Sigmoid colon (tissue), 7 donors: ENCODE results near the gene ACOT12. TPM values are rescaled to one million over a fixed set of nuclear protein-coding genes. Genes with fewer than 3 reads are reported as not detected.

ENCODE experiments used
- DNase-seq: peaks from one replicate; pipeline ENCODE4 v3.0.0-alpha.2; 2019
- H3K27ac ChIP-seq, 4 donors: fragments of 200-600 bp; sonication (generic); one replicate each; pipeline ENCODE4 v1.5.1; 2016 to 2019; ENCODE audit warnings: mild to moderate bottlenecking in 1 of 4
- H3K27me3 ChIP-seq, 3 donors: fragments of 200-600 bp; sonication (generic); one replicate each; pipeline ENCODE4 v1.5.1; 2019; ENCODE audit warnings: mild to moderate bottlenecking in 1 of 3
- H3K36me3 ChIP-seq, 4 donors: fragments of 200-600 bp; sonication (generic); one replicate each; pipeline ENCODE4 v1.5.1; 2016 to 2019
- H3K4me1 ChIP-seq, 4 donors: fragments of 200-600 bp; sonication (generic); one replicate each; pipeline ENCODE4 v1.5.1; 2017 to 2019
- H3K4me3 ChIP-seq, 4 donors: fragments of 200-600 bp; sonication (generic); one replicate each; pipeline ENCODE4 v1.5.1; 2017 to 2019; ENCODE audit warnings: mild to moderate bottlenecking in 2 of 4, moderate library complexity in 1 of 4
- H3K9me3 ChIP-seq, 4 donors: fragments of 200-600 bp in 3 of 4; sonication (generic) in 3 of 4; one replicate each; pipeline versions ENCODE4 v1.5.1 to v1.6.1; 2013 to 2019
- EP300 ChIP-seq, 4 donors: sonication (generic); formaldehyde crosslinking; IDR thresholded peaks; one replicate each; pipeline ENCODE4 v1.6.1; 2017; ENCODE audit warnings: antibody characterized with exemption in 4 of 4
- POLR2A ChIP-seq, 2 donors: fragments of 450-650 bp; IDR thresholded peaks; one replicate each; pipeline ENCODE4 v1.6.1; 2016; ENCODE audit warnings: antibody characterized with exemption in 2 of 2, mild to moderate bottlenecking in 2 of 2, moderate library complexity in 2 of 2
- POLR2AphosphoS5 ChIP-seq, 4 donors: sonication (generic); formaldehyde crosslinking; IDR thresholded peaks; one replicate each; pipeline ENCODE4 v1.6.1; 2017; ENCODE audit warnings: antibody characterized with exemption in 4 of 4
- WGBS, 2 donors: extraction: QIAGEN DNeasy Blood & Tissue Kit; methylation state at CpG; one replicate each; pipeline ENCODE4 v1.1.7; 2013; 5-methylcytosine and 5-hydroxymethylcytosine counted together
- intact Hi-C: fragments of 100-400 bp; cut with DNase I; formaldehyde crosslinking; loops from one replicate; pipeline ENCODE4 v1.15.1; 2023
- polyA plus RNA-seq, 3 donors: library from polyadenylated mRNA; stranded (reverse); fragments of 200-250 nt; gene quantifications; one replicate each; pipeline ENCODE4 v1.2.3, GENCODE V29; 2013
- total RNA-seq, 4 donors: library from RNA; depleted of rRNA; stranded (reverse); fragments of >200 nt; gene quantifications; one replicate each; pipeline ENCODE4 v1.1.0, GENCODE V29; 2016
- TF ChIP-seq, protein P1 (sequence below), 4 experiments: fragments of 450-650 bp in 3 of 4; fragments of 200-600 bp in 1 of 4; IDR thresholded peaks; one replicate each; pipeline ENCODE4 v1.5.1; 2016 to 2019; ENCODE audit warnings: antibody characterized with exemption in 4 of 4, mild to moderate bottlenecking in 3 of 4, moderate library complexity in 2 of 4
- donor health status: healthy with polysubstance abuse.
- donor health status: Bipolar disorder and iron deficiency.
- donor health status: healthy.

Gene ACOT12
- total and polyA plus RNA-seq, 7 donors, result 0.09 to 0.41 TPM; not detected in 5

DNA sequence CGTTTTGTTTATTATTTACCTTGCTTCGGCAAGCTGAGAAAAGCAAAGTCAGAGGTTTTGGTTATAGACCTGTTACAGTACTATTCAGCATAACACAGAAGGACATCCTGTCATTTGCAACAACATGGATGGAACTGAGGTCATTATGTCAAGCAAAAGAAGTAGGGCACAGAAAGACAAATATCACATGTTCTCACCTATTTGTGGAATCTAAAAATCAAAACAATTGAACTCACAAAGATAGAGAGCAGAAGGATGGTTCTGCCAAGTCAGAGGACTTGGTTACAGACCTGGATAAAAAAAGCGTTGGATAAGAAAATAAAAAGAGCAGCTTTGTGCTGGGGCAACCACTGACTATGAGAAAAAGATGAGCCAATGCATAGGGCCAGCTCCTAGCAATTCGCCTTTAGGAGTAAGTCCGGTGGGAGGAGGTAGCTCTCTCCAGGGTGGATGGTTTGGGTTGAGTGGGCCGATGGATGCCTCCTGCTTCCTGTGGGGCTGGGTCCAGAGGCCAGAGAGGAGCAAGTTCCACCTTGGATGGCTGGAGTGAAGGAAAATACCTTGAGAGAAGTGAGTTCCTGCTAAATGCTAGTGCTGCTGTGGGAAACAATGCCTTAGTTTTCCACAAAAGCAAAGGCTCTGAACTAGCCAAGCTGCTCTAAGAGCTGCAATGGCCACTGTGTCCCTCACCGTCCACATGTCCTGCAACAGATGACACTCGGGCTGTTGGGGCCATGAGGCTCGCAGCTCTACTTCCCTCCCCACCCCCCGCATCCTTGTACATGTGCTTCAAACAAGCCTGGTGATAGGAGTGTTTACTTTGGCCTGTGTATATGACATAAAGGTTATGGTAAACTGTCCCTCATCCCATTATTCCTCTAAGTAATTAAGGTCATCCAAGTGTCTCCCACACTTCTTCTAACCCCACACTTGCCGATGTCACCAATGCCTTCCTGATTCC lies 38.4 kb downstream of the ACOT12 start:
- WGBS, 2 donors, result 69 to 77% methylated on average over 11 of the region's 11 CpGs
- DNase-seq, result no peak
- TF ChIP-seq EP300 (IDR thresholded peaks at IDR 0.05) (no peak), POLR2AphosphoS5 (IDR thresholded peaks at IDR 0.05) (no peak), POLR2A (IDR thresholded peaks at IDR 0.05) (no peak)
- TF ChIP-seq, protein P1, sequence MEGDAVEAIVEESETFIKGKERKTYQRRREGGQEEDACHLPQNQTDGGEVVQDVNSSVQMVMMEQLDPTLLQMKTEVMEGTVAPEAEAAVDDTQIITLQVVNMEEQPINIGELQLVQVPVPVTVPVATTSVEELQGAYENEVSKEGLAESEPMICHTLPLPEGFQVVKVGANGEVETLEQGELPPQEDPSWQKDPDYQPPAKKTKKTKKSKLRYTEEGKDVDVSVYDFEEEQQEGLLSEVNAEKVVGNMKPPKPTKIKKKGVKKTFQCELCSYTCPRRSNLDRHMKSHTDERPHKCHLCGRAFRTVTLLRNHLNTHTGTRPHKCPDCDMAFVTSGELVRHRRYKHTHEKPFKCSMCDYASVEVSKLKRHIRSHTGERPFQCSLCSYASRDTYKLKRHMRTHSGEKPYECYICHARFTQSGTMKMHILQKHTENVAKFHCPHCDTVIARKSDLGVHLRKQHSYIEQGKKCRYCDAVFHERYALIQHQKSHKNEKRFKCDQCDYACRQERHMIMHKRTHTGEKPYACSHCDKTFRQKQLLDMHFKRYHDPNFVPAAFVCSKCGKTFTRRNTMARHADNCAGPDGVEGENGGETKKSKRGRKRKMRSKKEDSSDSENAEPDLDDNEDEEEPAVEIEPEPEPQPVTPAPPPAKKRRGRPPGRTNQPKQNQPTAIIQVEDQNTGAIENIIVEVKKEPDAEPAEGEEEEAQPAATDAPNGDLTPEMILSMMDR (IDR thresholded peaks at IDR 0.05), result no peak

DNA sequence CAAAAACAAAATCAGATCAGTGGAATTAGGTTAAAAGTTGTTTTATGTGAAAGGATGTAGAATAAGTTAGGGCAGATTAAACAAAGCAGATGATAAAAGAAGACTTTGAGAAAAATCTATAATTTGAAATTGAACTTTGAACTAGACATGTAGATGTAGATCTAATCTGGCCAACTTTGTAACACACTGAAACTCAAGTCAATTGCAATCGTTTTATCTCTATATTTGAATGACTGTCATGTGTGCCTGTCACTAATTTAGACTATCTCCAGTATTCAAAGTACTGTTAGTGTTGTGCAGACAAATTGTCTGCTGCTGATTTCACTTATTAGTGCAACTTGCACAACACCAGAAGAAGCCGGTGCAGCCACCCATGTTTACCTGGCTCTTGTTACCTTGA lies 39.8 kb downstream of the ACOT12 start:
- Histone ChIP-seq H3K4me3 (no peak overlapping the region), H3K9me3 (no peaks in the 10 kb centered on the region), H3K27ac (no peak overlapping the region), H3K4me1 (no peaks in the 10 kb centered on the region), H3K27me3 (no peaks in the 10 kb centered on the region), H3K36me3 (no peaks in the 10 kb centered on the region)
- 46 to 77% methylated on average over 2 of the region's 2 CpGs for WGBS, 2 donors
- no peak for DNase-seq
- no peak for TF ChIP-seq POLR2A (IDR thresholded peaks at IDR 0.05)
- TF ChIP-seq EP300 (IDR thresholded peaks at IDR 0.05), result no peak
- TF ChIP-seq POLR2AphosphoS5 (IDR thresholded peaks at IDR 0.05), result no peak
- TF ChIP-seq, protein P1 (IDR thresholded peaks at IDR 0.05), result no peak
- intact Hi-C loops, result no loop called here

More for the DNA sequence above, 38.4 kb downstream of the ACOT12 start:
- intact Hi-C loops, result no loop called here
- Histone ChIP-seq H3K4me3 (no peak overlapping the region), H3K9me3 (no peaks in the 10 kb centered on the region), H3K36me3 (no peaks in the 10 kb centered on the region), H3K4me1 (no peaks in the 10 kb centered on the region), H3K27ac (no peak overlapping the region), H3K27me3 (no peaks in the 10 kb centered on the region)

DNA sequence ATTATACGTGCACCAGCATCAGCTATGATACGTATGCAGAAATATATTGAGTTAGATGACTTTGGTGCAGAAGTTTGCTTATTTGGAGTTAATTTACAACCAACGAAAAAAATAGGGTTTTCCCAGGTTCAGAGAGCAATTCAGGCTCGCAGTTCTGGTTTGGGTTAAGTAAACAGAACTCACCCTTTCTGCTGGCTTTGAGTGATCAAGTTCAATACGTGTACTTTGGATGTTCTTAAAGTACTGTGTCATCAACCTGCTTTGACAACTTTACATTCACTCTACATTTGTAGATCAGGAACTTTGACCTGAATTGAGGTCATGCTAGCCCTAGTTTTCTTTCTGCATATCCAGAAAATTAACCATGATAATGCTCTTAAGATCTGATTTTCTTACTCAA lies 40.7 kb downstream of the ACOT12 start:
- no peak overlapping the region for H3K4me3 ChIP-seq
- WGBS, 2 donors, result 14 to 55% methylated on average over 5 of the region's 5 CpGs
- H3K4me1 ChIP-seq, result no peaks in the 10 kb centered on the region
- intact Hi-C loops, result no loop called here
- TF ChIP-seq POLR2A (IDR thresholded peaks at IDR 0.05), result no peak
- no peak for TF ChIP-seq POLR2AphosphoS5 (IDR thresholded peaks at IDR 0.05)
- TF ChIP-seq, protein P1 (IDR thresholded peaks at IDR 0.05), result no peak
- no peak for TF ChIP-seq EP300 (IDR thresholded peaks at IDR 0.05)
- no peak for DNase-seq
- no peaks in the 10 kb centered on the region for H3K9me3 ChIP-seq
- no peaks in the 10 kb centered on the region for H3K36me3 ChIP-seq
- no peaks in the 10 kb centered on the region for H3K27me3 ChIP-seq
- H3K27ac ChIP-seq, result no peak overlapping the region

DNA sequence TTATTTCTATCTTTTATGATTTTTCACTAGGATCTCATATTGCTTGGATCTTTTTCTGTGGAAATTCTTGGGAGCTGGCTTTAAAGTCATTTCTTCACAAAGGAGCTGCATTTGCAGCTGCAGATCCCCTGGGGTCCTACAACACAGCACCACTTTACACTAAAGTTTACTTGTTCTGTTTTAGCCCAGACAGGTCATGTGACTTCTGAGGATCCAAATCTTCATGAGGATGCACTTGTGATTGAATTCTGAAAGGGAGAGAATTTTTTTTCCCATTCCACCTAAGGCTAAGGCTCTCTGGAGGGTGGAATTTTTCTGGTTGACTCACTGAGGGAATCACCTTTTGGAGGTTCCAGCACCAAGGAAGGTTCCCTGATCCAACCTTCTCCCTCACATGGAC lies 43.4 kb downstream of the ACOT12 start:
- DNase-seq, result no peak
- TF ChIP-seq POLR2A (IDR thresholded peaks at IDR 0.05) (no peak), POLR2AphosphoS5 (IDR thresholded peaks at IDR 0.05) (no peak), EP300 (IDR thresholded peaks at IDR 0.05) (no peak)
- TF ChIP-seq, protein P1 (IDR thresholded peaks at IDR 0.05), result no peak
- no peak overlapping the region for H3K4me3 ChIP-seq
- no peaks in the 10 kb centered on the region for H3K9me3 ChIP-seq
- intact Hi-C loops, result no loop called here
- H3K4me1 ChIP-seq, result no peaks in the 10 kb centered on the region
- H3K27ac ChIP-seq, result no peak overlapping the region
- no peaks in the 10 kb centered on the region for H3K36me3 ChIP-seq
- no peaks in the 10 kb centered on the region for H3K27me3 ChIP-seq
